ENCODE results near the gene RUBCNL.
A peak's percentile ranks its signal among the peaks of the same experiment; 100 is the strongest.

Gene RUBCNL

DNA sequence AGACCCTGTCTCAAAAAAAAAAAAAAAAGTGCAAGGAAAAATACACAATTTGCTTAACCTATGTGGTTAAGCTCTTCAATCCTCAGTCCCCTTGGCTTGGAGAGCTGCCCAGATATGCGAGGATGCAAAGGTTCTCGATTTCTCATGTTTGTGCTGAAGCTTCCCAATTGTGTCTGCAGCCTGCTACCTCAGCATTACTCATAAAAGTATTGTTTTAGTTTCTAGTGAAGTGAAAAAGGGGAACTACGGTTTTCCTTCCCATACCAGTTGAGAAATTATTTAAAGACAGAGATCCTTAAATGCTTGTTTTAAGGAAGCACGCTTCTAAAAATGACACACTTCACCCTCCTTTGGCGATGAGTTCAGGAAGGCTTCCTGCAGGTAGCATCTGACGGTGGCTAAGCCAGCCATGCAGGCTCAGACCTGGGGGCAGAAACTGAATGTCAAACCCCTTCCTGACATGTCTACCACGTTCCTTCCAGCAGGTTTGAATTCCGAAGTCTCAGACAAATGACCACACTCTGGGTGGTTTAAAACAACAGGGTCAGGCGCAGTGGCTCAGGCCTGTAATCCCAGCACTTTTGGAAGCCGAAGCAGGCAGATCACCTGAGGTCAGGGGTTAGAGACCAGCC is 47.9 kb downstream of the RUBCNL start:
- FAIRE-seq: no peak

DNA sequence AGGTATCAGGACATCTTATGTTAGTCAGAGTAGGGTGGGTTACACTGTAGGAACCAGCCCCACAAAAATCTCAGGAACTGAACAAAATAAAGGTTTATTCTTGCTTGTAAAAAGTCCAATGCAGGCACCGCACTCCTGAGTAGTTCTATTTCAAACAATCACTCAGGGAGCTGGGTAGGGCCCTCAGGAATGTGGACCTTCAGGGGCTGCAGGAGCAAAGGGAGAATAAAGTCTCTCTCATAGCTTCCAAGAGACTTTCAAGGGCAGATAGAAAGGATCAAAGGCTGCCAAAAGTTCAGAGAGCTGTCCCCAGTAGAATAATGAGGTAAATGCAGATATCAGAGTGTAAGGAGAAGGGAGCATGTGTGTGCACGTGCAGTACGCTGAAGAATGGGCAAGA is 49.4 kb downstream of the RUBCNL start:
- no peak for FAIRE-seq

- no peak for FAIRE-seq
Measured at GRCh38 chr13:46334035-46334822, 52.8 kb downstream of the RUBCNL start.

- FAIRE-seq: no peak
Measured at GRCh38 chr13:46332772-46333171, 54.3 kb downstream of the RUBCNL start.

GRCh38 chr13:46329624-46330023 is 57.4 kb downstream of the RUBCNL start:
- FAIRE-seq: no peak

GRCh38 chr13:46327246-46327645 is 59.8 kb downstream of the RUBCNL start:
- no peak for FAIRE-seq

GRCh38 chr13:46324976-46325375 is 62.1 kb downstream of the RUBCNL start:
- FAIRE-seq: no peak

DNA sequence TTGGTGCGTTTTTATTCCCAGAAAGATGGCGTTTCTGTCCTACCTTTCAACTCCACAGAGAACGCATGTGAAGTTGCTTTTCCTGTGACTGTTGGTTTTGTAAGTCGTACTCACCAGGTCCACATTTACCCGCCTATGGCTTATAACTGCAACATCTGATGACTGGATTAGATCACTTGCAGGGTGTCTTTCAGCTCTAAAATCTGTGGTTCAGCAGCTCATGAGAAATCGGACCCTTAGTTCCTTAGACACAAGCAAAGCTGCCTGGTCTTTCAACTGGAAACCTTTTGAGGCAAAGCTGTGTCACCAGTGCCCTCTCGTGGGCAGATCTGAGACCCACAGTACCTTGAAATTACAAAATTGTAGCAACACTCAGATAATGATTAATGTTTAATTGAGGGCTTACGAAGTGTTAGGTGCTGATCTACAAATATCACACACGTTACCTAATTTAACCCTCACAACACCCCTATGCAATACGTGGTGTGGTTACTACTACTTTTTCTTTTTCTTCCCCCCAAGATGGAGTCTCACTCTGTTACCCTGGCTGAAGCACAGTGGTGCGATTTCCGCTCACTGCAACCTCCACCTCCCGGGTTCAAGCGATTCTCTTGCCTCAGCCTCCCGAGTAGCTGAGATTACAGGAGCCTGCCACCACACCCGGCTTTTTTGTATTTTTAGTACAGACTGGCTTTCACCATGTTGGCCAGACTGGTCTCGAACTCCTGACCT is 65.4 kb downstream of the RUBCNL start:
- no peak for FAIRE-seq

- FAIRE-seq: no peak
Measured at GRCh38 chr13:46320821-46321220, 66.2 kb downstream of the RUBCNL start.

DNA sequence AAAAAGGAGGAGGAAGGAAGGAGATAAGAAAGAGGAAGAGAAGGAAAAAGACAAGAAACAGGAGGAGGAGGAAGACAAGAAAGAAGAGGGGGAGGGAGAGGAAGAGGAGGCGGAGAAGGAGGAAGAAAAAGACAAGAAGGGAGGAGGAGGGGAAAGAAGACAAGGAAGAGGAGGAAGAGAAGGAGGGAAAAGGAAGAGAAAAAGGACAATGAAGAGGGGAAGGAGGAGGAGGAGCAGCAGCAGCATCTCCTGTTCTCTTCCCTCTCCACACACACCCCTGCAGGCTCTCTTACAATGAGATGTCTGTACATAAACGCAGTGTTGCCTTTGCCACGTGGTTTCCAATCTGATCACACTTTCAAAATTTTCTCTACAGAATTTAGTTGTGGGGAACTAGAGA is 66.6 kb downstream of the RUBCNL start:
- FAIRE-seq: no peak

GRCh38 chr13:46318986-46319385 is 68.1 kb downstream of the RUBCNL start:
- no peak for FAIRE-seq

DNA sequence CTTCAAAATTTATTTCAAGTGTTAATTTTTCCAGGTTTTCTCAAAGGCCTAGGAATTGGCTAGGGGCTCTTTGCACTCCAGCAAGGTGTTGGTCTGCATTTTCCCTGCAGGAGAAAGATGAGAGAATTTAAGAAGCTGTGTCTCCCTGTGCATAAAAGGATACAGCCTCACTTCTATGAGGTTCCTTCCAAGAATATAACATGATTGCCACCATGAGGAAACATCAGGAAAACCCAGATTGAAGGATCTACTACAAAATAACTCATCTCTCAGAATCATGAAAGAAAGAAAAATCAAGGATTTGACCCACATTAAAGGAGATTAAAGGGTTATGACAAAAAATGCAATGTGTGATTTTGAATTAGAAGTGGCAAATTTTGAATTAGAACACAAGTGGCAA is 69.9 kb downstream of the RUBCNL start:
- no peak for FAIRE-seq

- no peak for FAIRE-seq
Measured at GRCh38 chr13:46315491-46316075, 71.5 kb downstream of the RUBCNL start.

GRCh38 chr13:46315036-46315435 is 72.0 kb downstream of the RUBCNL start:
- peak; percentile 88 for FAIRE-seq

- no peak for FAIRE-seq
Measured at GRCh38 chr13:46314587-46314986, 72.5 kb downstream of the RUBCNL start.

- FAIRE-seq: no peak
Measured at GRCh38 chr13:46313432-46314257, 73.4 kb downstream of the RUBCNL start.

DNA sequence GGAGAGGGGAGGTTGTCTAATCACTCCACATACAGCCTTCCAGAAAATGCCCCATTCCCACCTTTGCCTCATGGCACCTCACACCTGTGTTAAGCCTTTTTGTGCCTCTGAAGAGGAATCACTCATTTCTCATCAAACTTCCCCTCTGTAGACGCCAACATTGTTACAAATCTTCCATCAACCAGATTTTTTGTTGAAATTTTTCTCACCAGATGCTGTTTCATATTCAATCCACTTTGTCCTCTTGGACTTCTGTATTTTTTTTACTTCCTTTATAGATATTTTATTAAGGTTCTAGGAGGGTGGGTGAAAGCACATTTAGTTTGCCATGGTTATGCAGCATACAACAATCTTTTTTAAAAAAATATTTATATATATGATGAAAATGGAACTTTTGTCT is 74.0 kb downstream of the RUBCNL start:
- no peak for FAIRE-seq

GRCh38 chr13:46311217-46311616 is 75.8 kb downstream of the RUBCNL start:
- no peak for FAIRE-seq

DNA sequence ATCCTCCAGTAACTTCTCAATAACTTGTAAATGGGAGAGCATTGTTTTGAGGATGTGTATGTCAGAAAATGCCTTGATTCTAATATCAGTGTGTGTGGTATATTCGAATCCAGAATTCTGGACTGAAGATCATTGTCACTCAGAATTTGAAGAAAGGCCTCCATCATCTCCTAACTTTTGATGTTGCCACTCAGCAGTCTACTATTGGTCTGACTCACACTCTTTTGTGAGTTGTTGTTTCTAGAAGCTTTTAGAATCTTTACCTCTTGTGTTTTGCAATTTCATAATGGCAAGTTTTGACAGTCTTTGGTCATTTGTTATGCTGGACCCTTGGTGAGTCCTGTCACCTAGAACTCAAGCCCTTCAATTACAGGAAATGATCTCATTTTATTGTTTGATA is 77.0 kb downstream of the RUBCNL start:
- FAIRE-seq: no peak

DNA sequence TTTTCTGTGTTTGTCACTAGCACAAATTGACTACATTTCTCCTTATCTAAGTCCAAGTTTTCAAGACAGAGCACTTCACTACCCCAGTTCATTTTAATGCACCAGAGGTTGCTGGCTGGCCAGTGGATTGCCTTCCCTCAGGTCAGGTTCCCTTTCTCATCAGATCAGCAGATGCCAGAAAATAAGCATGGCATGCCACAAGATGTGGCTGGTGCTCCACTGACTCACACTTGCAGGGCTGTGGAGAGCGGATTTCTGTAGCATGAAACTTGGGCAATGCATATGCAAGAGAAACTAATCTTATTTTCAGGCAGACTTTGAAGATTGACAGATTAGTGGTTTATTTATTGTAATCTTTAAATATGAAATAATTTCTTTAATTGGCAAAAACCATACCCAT is 79.5 kb downstream of the RUBCNL start:
- no peak for FAIRE-seq

GRCh38 chr13:46304546-46304945 is 82.5 kb downstream of the RUBCNL start:
- FAIRE-seq: no peak

GRCh38 chr13:46303742-46304385 is 83.2 kb downstream of the RUBCNL start:
- FAIRE-seq: no peak

Measured in TTC549 (cell line).